HUES6 (cell line): ENCODE results near the gene FHOD3.

Experiments used
- H3K27ac ChIP-seq: 2 replicates; pipeline ENCODE4 v1.7.0; 2013; ENCODE audit warnings: low read depth, mild to moderate bottlenecking, low read length, inconsistent platforms
- H3K27me3 ChIP-seq: 2 replicates; pipeline ENCODE4 v1.6.1; 2013; ENCODE audit warnings: low read length; ENCODE audit not compliant: control insufficient read depth, insufficient read depth
- H3K36me3 ChIP-seq: 2 replicates; pipeline ENCODE4 v1.6.1; 2013; ENCODE audit warnings: low read length; ENCODE audit not compliant: control insufficient read depth, insufficient read depth
- H3K4me1 ChIP-seq: 2 replicates; pipeline ENCODE4 v1.6.1; 2013; ENCODE audit warnings: low read length; ENCODE audit not compliant: control insufficient read depth, insufficient read depth
- H3K4me3 ChIP-seq: 2 replicates; pipeline ENCODE4 v1.5.1; 2013; ENCODE audit warnings: low read depth, low read length
- H3K9ac ChIP-seq: one replicate; pipeline ENCODE4 v1.6.1; 2013; ENCODE audit warnings: mild to moderate bottlenecking, low read length
- H3K9me3 ChIP-seq: 2 replicates; pipeline ENCODE4 v1.6.1; 2013; ENCODE audit warnings: low read depth, low read length; ENCODE audit not compliant: control insufficient read depth, insufficient read depth

The FHOD3 gene

GRCh38 chr18:36454245-36454644, 156.7 kb downstream of the FHOD3 start:
- no peaks in the 10 kb centered on the region for H3K27me3 ChIP-seq
- H3K9me3 ChIP-seq = no peaks in the 10 kb centered on the region
- H3K27ac ChIP-seq = no peak overlapping the region
- H3K36me3 ChIP-seq = no peaks in the 10 kb centered on the region
- H3K9ac ChIP-seq = no peak overlapping the region
- peaks cover 17% of the 10 kb centered on the region for H3K4me1 ChIP-seq
- no peak overlapping the region for H3K4me3 ChIP-seq

- Histone ChIP-seq H3K27me3 (no peaks in the 10 kb centered on the region), H3K9me3 (no peaks in the 10 kb centered on the region), H3K4me1 (peaks cover 10% of the 10 kb centered on the region; the same call in 1 of the 2 replicates), H3K27ac (no peak overlapping the region), H3K36me3 (no peaks in the 10 kb centered on the region), H3K4me3 (no peak overlapping the region), H3K9ac (no peak overlapping the region)
Observed at GRCh38 chr18:36454848-36455458, 157.4 kb downstream of the FHOD3 start.

GRCh38 chr18:36455931-36456330, 158.4 kb downstream of the FHOD3 start:
- Histone ChIP-seq H3K36me3 (no peaks in the 10 kb centered on the region), H3K9ac (no peak overlapping the region), H3K27ac (no peak overlapping the region), H3K27me3 (no peaks in the 10 kb centered on the region), H3K9me3 (no peaks in the 10 kb centered on the region), H3K4me3 (no peak overlapping the region), H3K4me1 (peaks cover 12% of the 10 kb centered on the region)

GRCh38 chr18:36456622-36457021, 159.1 kb downstream of the FHOD3 start:
- Histone ChIP-seq H3K27me3 (no peaks in the 10 kb centered on the region), H3K4me1 (peaks cover 12% of the 10 kb centered on the region), H3K9me3 (no peaks in the 10 kb centered on the region), H3K36me3 (no peaks in the 10 kb centered on the region), H3K9ac (no peak overlapping the region), H3K27ac (no peak overlapping the region), H3K4me3 (no peak overlapping the region)

GRCh38 chr18:36457683-36458082, 160.2 kb downstream of the FHOD3 start:
- Histone ChIP-seq H3K9ac (no peak overlapping the region), H3K27ac (no peak overlapping the region), H3K4me3 (no peak overlapping the region), H3K27me3 (no peaks in the 10 kb centered on the region), H3K4me1 (peaks cover 12% of the 10 kb centered on the region), H3K36me3 (no peaks in the 10 kb centered on the region), H3K9me3 (no peaks in the 10 kb centered on the region)

- no peak overlapping the region for H3K4me3 ChIP-seq
- no peaks in the 10 kb centered on the region for H3K27me3 ChIP-seq
- no peaks in the 10 kb centered on the region for H3K9me3 ChIP-seq
- H3K9ac ChIP-seq = no peak overlapping the region
- peaks cover 12% of the 10 kb centered on the region for H3K4me1 ChIP-seq
- H3K27ac ChIP-seq = no peak overlapping the region
- no peaks in the 10 kb centered on the region for H3K36me3 ChIP-seq
Observed at GRCh38 chr18:36458306-36458705, 160.8 kb downstream of the FHOD3 start.

- H3K9ac ChIP-seq = no peak overlapping the region
Observed at GRCh38 chr18:36459203-36459602, 161.7 kb downstream of the FHOD3 start.

GRCh38 chr18:36459786-36460185, 162.3 kb downstream of the FHOD3 start:
- H3K9me3 ChIP-seq = no peaks in the 10 kb centered on the region
- H3K36me3 ChIP-seq = no peaks in the 10 kb centered on the region
- H3K4me1 ChIP-seq = peaks cover 21% of the 10 kb centered on the region
- H3K27me3 ChIP-seq = no peaks in the 10 kb centered on the region
- no peak overlapping the region for H3K27ac ChIP-seq
- no peak overlapping the region for H3K9ac ChIP-seq
- H3K4me3 ChIP-seq = no peak overlapping the region

More at GRCh38 chr18:36459203-36459602, 161.7 kb downstream of the FHOD3 start:
- Histone ChIP-seq H3K4me1 (peaks cover 16% of the 10 kb centered on the region), H3K9me3 (no peaks in the 10 kb centered on the region), H3K36me3 (no peaks in the 10 kb centered on the region), H3K4me3 (no peak overlapping the region), H3K27ac (no peak overlapping the region), H3K27me3 (no peaks in the 10 kb centered on the region)

- no peak overlapping the region for H3K9ac ChIP-seq
- H3K27ac ChIP-seq = no peak overlapping the region
- no peak overlapping the region for H3K4me3 ChIP-seq
- no peaks in the 10 kb centered on the region for H3K27me3 ChIP-seq
- H3K36me3 ChIP-seq = no peaks in the 10 kb centered on the region
- no peaks in the 10 kb centered on the region for H3K9me3 ChIP-seq
- peaks cover 24% of the 10 kb centered on the region for H3K4me1 ChIP-seq
Observed at GRCh38 chr18:36460324-36460850, 162.9 kb downstream of the FHOD3 start.

- Histone ChIP-seq H3K27me3 (no peaks in the 10 kb centered on the region), H3K9me3 (no peaks in the 10 kb centered on the region), H3K36me3 (no peaks in the 10 kb centered on the region)
Observed at GRCh38 chr18:36460854-36461253, 163.3 kb downstream of the FHOD3 start.

GRCh38 chr18:36461551-36461987, 164.1 kb downstream of the FHOD3 start:
- Histone ChIP-seq H3K27me3 (no peaks in the 10 kb centered on the region), H3K4me3 (no peak overlapping the region), H3K9me3 (no peaks in the 10 kb centered on the region), H3K27ac (no peak overlapping the region), H3K36me3 (no peaks in the 10 kb centered on the region), H3K9ac (no peak overlapping the region), H3K4me1 (peaks cover 36% of the 10 kb centered on the region)

More at GRCh38 chr18:36460854-36461253, 163.3 kb downstream of the FHOD3 start:
- Histone ChIP-seq H3K4me1 (peaks cover 29% of the 10 kb centered on the region), H3K27ac (no peak overlapping the region), H3K9ac (no peak overlapping the region), H3K4me3 (no peak overlapping the region)
